NCI-H524 treated with DMSO at 0.1 percent for 48 hours (cell line): ENCODE data around the gene RSAD2.

ENCODE experiments used
- DNase-seq: peaks from one replicate; lab custom pipeline; 2025; lab: John Stamatoyannopoulos, UW

Gene RSAD2

DNA sequence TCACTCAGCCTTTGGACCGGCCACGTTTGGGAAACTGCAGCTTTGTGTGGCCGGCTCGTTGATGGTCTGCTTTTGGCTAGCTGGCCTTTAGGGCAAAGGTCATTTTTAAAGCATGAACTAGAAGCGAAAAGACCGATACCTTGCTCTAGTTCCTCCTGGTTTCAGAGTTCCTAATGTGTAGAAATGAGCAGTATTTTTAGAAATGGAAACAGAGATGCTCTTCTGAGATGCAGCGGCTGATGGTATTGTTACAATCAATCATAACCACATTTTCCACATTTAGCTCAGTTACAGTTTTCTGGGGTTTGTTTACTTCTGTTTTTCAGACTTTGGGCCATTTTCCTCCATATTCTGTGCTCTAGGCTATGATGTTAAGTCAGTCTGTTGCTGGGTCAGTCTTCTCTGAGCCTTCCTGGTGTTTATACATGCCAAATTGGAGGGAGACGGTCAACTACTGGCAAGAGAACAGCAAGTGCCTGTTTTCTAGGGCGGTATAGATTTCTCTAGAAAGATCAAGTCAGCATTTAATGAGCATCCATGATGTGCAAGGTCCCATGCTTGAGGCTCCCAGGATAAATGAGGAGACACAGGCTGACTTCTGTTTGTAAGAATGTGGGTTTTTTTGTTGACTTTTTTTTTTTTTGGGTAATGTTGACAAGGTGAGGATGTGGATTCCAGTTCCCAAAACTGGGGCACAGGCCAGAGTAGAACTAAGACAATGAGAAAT, 67.7 kb downstream of the RSAD2 start:
- DNase-seq, result no peak

DNA sequence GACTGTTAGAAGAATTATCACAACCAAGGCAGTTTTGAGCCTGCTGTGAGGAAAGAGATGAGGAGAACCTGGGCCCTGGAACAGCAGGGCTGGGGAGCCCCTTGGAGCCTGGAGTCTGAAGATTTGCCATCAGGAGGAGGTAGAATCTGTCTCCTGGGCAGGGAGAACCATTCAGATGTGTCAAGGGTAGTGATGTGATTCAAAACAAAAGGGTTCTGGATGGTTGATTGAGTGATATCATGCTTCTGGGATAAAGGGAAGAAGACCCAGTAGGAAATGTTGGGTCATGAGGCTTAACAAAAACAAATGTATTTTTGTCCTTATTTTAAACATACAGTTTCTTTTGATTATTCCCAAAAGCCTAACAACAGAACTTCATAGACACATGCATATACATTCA, 68.2 kb downstream of the RSAD2 start:
- DNase-seq, result no peak

DNA sequence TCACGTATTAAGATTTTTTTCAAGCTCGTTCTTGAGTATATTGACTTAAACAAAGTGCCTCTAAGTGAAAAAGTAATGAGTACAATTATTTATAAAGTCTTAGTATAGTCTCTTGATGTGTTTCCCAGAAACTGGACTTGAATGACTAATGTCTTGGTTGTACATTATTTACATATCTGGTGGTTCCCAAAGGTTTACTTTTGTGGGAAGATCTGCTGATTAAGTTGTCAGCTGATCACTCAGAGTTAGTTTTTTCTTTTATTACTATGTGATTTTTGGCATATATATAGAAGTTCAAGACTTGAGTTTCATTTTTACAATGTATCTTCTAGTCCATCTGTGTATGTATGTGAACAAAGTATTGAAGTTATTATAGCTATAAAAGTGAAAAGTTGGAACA, 69.1 kb downstream of the RSAD2 start:
- no peak for DNase-seq
